GM21447 (cell line): ENCODE measurements around the gene HOXB7.

Experiments
- ATAC-seq: cut with Tn5 transposase; IDR thresholded peaks from one replicate; pipeline ENCODE4 v1.9.1; 2021; ENCODE audit not compliant: unreplicated experiment

Gene HOXB7

GRCh38 chr17:48586355-48587258 lies 24.2 kb downstream of the HOXB7 start:
- ATAC-seq, result no peak

GRCh38 chr17:48584223-48584741 lies 26.5 kb downstream of the HOXB7 start:
- no peak for ATAC-seq

DNA sequence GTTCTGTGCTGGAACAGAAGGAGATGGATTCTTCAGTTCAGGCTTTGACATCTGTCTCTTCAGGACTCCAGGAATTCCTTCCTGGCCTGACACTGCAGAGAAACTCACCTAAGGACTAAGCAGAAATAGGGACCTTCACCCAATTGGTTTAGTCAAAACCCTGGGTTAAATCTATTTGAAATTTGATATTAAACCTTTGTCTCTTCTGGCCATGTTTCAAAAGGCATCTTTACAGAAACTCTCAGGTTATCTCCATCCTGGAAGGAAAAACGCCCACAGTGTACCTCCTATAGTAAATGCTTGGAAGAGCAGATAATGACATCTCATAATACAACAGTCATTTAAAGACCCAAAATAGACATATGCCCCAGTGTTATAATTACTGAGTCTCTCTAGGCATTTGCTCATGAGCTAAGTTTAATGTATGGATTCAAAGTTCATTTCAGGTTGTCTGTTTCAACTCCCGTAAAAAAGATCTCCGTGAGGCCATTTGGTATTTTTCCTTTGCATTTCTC lies 27.1 kb downstream of the HOXB7 start:
- no peak for ATAC-seq

DNA sequence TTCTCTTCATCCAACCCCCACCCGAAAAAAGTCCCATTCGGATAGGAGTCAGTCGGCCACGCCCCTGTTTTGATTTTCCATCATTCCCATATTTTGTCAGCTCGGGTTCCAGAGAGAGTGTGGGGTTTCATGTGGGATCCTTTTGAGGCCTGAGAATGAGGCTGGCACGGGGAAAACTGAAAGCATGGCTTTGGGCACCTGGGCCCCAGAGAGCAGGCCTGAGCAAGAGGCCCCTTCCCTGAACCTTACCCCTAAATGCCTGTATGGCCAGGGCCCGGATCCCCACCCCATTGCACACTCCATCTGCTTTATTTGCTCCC lies 28.1 kb downstream of the HOXB7 start:
- no peak for ATAC-seq

DNA sequence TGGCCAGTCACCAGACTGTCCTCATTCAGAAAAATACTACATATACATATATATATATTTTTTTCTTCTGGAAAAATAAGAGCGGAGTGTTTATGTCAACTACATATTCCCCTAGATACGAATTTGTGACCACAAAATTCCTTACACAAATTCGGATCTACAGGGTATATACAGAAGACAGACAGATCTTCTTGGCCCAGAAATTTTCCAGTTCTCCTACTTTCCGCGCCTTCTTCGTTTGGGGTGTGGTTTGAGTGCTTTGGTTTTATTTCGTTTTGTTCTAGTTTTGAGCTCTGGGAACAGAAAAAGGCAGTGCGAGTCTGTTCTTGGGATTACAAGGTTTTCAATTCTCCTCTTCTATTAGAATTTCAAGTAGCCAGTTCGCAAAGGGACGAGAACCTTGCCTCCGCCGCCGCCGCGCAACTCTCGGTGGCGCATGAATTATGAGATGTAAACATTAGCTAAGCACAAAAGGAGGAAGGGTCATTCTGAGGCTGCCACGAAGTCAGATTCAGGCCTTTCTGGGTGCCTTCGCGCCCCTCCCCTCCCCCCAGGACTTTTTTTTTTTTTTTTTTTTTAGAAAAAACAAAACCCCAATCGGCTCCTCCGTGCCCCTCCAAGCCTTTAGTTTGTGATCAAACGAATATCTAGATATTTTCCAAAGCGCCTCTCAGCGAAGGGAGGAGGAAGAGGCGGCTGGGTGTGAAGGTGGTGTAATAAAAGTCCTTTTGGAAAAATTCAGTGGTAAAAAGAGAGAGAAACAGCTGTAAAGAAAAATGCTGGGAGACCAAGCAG lies 30.9 kb downstream of the HOXB7 start:
- no peak for ATAC-seq

DNA sequence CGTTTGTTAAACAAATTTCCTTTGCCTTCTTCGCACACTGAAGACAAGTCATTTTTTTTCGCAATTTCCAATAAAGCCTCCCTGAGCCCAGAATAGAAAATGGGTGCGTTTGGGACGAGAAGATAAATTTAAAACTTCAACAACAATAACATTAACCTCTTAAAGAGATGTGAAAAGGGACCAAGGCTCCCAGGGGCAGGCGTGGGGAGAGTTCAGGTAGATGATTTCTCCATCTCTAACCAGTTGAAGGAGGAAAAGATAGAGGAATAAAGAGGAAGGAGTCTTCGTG lies 31.4 kb downstream of the HOXB7 start:
- ATAC-seq, result no peak

GRCh38 chr17:48578616-48579470 lies 32.0 kb downstream of the HOXB7 start:
- peak; percentile 19 for ATAC-seq

GRCh38 chr17:48577946-48578615 lies 32.7 kb downstream of the HOXB7 start, which contains the start of gene HOXB4:
Gene HOXB4, minus strand, starts transcription at chr17:48578350. Its CDS starts 31 bp downstream, at chr17:48578319.
- ATAC-seq, result peak; percentile 67

DNA sequence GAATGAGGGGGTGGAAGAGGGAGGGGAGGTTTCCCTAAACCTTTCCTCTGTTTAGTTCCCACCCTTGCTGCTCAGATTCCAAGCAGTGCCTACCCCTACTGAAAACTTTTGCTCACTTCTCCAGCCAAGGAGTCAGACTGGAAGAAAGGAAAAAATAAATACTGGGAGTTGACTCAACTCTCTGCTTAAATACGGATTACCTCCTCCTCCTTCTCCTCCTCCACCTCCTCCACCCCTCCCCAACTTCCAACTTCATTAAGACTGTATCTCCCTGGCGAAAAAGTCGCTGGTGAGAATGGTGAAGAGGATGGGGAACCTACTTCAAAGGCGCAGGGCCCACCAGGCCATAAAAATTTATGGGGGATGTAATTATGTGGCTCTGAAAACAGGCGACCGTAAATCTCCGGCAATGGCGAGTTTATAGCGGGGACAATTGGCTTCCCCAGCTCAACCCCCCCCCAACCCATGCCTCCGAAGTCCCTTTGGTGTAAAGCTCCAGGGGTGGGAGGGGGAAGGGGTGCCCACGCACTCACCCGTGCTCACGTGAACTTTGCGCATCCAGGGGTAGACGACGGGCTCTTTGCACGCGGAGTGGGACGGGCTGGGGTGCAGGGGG lies 33.4 kb downstream of the HOXB7 start:
- no peak for ATAC-seq

GRCh38 chr17:48576479-48577309 lies 34.1 kb downstream of the HOXB7 start:
- ATAC-seq, result no peak

- ATAC-seq, result no peak
These were observed 34.9 kb downstream of the HOXB7 start for GRCh38 chr17:48575673-48576478.

- no peak for ATAC-seq
These were observed 35.7 kb downstream of the HOXB7 start for GRCh38 chr17:48575066-48575582.

DNA sequence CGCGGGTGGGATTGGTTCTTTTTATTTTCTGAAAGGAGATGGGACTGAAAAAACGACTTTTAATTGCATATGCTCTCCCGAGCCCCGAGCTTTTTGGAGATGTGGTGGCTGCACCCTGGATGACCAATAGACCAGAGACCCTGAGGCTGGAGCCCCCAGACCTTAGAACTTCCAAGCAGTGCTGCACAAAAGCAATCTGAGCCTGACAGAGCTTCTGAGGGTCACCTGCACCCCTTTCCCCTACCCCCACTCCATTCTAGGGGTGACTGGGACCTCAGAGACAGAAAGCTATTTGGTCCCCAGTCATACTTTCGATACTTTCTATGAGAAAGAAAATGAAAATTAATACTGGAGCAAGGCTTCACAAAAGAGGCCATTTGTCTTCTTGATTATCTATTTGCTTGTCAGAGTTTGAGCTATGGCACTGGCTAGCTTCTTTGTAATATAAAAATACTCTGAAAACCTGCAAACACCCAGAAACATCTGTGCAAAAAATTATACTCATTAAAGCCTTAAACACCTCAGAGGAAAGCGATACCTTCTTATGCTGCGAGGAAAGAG lies 36.2 kb downstream of the HOXB7 start:
- ATAC-seq, result no peak

DNA sequence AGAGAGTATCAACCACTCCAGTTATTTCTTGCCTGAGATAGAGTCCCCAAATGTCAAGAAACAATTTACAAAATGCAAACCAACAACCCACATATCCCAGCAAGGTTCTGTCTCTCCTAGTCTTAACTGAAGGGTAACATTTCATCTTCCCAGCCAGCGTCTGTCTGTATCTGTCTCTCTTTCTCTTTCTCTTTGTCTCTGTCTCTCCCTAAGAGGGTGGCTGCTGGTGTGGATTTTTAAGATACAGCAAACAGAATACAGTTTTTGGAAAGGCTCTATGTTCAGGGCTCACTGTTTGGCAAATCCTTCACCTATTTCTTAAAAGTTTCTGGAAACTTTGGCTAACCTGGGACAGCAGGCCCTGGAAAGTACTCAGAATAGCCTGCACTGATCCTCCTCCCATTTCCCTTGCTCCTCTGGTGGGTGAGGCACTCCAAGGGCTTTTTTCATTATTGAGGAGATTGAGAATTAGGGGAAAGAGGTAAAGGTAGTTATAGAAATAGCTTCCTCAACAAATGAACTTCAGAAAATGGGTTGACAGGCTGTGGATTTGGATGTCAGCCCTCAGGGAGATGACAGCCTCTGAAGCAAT lies 38.9 kb downstream of the HOXB7 start:
- ATAC-seq, result no peak

- no peak for ATAC-seq
These were observed 39.6 kb downstream of the HOXB7 start for GRCh38 chr17:48571024-48571818.

DNA sequence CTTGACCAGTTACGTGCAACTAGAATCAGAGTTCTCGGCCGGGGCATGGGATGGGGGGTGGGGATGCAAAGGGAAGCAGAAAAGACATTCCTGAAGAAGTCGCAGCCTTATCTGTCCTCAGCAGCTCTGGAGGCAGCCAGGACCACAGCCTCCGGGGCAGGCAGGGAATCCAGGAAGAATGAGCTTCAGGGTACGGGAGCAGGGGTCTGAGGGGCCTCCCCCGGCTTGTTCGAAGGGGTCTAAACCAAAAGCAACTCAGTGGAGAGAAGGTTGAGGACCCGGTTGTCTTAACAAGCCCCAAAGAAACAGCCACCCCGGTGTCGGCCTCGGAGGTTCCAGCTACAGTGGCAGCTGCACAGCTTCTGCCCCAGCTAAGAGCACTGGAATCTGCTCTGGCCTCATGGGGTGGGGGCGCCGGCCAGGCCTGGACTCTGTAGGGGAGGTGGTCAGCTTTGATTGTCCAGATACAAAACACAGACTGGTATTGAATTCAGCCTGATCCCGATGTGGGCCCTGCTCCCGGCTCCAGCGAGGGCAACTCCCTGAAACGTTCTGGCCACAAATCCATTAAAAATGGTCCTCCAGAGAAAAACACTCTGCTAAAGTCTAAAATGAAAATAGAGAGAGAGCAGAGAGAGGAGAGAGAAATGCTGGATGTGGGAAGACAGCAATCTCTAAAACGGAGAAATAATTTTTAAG lies 40.3 kb downstream of the HOXB7 start:
- ATAC-seq, result no peak
